GM18909 (cell line): ENCODE measurements around the gene SMIM28.
A peak's percentile ranks its signal among the peaks of the same experiment; 100 is the strongest.

ENCODE experiments used
- ATAC-seq: cut with Tn5 transposase; IDR thresholded peaks from one replicate; pipeline ENCODE4 v1.9.1; 2021; ENCODE audit warnings: mild to moderate bottlenecking; ENCODE audit not compliant: unreplicated experiment, poor library complexity

Gene SMIM28

DNA sequence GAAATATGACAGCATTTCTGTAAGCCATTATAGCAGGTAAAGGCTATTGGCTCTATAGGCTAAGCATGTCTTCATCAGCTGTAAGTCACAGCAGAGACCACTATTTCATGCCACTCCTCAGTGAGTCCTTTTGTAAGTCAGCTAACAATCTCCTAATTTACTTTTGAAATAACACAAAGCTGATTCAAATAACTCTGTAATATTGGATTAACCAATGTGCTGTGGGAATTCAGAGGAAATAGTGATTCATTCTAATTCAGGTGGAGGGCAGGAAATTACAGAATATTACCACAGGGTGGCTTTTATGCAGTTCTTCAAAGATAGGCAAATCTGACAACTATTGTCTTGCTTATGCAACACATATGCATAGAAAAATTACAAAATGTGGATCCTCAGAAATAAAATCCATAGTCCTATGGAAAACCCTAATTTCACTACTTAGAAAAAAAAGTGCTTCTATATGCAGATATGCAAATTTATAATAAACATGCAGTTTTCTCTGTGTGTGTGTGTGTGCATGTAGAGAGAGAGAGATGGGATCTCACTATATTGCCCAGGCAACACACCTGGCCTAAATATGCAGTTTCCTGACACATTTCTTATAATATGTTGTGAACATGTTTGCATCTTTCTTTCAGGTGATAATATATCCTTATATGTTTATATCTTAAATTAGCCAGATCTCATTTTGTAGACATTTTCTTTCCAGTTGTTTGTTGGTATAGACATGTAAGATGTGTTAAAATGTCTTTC, 4.8 kb upstream of the SMIM28 start:
- ATAC-seq: no peak

DNA sequence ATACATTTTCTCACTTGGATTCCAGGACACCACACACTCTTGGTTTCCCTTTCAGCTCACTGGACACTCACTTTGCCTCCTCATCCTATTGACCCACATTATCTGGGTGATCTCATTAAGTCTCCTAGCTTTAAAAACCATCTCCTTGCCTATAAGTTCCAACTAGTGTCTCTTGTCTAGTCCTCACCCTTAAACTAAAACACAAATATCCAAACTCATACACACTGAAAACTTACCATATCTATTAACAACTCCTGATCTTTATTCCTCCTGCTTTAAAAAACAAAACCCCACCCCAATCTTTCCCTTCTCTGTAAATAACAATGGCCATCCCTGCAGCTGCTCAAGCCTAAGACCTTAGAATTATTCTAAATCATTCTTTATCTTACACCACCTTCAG, 3.5 kb upstream of the SMIM28 start:
- ATAC-seq: no peak

DNA sequence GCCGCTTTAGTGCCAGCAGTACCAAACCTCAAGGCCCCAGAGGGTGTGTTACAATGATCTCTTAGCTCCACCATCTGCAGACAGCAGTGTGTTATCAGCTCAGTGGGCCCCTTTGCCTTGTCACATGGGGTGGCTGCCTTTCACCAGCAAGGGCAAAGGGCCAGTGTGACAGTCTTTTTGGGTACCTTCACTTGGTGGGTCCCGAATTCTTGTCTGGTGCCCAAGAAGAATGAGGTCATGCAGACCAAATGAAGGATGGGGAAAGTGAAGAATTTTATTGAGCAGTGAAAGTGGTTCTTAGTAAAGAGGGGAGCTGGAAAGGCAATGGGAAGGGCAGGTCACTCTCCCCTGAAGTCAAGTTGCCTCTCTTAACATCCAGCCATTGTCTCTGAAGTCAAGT, 2.9 kb upstream of the SMIM28 start:
- no peak for ATAC-seq

DNA sequence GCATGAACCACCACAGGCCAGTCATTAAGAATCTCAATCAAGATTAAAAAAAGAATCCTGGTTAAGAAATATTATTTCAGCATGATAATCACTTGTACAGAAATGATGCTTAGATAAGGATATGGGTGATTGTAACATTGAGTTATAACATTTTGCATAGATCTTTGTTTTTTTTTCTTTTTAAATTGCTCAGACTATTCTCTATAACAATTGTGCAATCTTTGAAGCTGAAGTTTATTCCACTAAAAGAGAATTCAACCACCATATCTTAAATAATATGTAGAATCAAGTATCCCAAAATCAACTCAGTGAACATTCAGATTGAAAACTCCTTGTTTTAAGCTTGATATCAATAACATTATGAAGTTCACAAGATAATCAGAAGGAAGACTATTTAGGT, 663 bp upstream of the SMIM28 start:
- ATAC-seq: no peak

DNA sequence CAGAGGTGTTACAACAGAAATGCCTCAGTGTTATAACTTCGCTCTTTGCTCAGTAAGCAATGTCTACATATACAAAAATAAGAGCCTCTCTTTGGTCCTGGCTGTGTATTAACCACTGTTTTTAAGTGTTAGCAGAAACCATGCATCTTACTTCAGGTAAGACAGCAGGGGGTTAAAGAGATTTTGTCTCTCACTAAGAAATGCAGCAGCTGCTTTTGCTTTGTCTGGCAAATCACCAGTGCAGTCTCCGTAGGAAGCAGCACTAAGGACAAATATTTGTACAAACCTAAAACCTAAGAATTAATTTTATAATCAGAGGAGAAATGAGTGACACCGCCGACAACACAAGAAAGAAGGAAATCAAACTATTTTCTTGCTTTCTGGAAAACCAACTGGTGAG, 758 bp downstream of the SMIM28 start:
- no peak for ATAC-seq

DNA sequence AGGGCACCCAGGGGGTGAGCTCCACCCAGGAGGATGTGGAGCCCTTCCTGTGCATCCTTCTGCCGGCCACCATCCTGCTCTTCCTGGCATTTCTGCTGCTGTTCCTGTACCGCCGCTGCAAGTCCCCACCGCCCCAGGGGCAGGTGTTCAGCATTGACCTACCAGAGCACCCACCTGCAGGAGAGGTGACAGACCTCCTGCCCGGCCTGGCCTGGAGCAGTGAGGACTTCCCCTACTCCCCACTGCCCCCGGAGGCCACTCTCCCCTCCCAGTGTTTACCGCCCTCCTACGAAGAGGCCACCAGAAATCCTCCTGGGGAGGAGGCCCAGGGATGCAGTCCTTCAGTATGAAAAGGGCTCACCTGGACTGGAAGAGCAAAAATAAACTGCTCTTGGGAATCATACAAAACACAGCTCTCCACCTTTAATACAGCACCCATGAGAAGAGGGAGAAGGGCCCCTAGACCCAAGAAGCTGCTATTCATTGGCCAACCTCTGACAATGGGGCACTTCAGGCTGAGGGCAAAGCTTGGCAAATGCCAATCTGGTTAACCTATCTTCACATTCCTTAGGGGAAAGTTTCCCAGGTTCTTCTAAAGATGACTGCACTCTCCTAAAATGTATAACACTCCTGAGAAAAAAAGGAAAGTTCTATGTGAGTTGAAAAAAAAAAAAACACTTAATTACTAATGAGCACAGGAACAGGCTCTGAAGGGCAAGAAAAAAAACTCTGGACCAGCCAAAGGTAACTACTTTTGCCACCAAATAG, 5.0 kb downstream of the SMIM28 start:
- ATAC-seq: no peak

DNA sequence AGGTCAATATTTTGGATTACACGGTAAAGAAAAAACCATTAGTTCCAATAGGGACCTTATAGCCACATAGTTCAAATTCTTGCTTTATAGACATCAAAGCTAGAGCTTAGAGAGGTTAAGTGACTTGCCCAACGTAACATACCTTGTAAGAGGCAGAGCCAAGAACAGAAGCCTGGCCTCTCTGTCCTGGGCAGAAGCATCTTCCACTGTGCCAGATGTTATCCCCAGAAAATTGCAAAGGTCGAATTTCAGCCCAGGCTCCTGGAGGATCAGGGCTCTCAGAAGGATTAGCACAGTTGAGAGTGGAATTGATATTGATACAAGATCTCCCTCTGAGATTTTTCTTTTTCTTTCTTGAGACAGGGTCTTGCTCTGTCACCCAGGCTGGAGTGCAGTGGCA, 6.1 kb downstream of the SMIM28 start:
- ATAC-seq: no peak

DNA sequence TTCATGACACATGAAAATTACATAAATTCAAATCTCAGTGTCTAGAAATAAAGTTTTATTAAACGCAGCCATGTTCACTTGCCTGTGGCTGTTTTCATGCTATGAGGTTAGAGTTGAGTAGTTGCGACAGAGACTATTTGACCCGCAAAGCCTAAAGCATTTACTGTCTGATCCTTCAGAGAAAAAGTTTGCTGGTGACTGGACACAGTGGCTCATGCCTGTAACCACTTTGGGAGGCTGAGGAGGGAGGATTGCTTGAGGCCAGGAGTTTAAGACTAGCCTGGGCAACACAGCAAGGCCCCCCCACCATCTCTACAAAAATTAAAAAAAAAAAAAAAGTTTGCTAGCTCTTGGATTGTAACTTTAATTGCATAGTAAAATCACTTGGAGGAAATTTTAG, 9.2 kb downstream of the SMIM28 start:
- no peak for ATAC-seq

DNA sequence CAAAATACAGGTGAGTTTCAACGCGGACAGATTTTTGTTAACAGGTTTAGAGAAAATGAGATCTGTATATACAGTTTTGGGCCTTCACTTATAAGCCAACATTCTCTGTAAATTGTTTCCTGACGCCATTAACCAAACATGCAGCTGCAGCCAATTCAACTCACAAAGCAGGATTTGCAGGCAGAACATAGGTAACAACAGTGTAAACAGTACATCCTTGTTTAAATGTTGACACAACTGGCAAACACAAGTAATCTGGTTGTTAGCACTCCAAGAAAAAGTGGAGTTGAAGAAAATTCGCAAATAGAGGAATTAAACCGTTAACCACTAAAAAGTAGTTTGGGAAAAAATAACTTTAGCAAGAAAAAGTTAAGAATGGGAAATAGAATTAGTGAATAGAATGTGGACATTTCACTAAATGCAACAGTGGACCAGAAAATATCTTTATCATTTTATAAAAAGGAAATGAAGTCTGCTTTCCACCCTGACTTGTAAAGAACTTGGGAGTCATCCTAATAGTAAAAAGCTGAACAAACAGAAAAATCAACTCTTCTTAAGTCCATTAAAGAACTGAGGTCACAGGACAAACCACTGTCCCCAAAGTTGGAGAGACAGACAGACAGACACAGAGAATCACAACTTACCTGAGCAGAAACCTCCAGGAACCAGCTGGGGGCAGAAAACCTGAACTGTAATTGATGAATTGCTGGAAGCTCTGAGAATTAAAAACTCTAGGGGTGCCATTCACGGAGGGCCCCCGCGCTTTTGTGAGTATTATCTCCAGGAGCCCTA, 10.1 kb downstream of the SMIM28 start:
- no peak for ATAC-seq

DNA sequence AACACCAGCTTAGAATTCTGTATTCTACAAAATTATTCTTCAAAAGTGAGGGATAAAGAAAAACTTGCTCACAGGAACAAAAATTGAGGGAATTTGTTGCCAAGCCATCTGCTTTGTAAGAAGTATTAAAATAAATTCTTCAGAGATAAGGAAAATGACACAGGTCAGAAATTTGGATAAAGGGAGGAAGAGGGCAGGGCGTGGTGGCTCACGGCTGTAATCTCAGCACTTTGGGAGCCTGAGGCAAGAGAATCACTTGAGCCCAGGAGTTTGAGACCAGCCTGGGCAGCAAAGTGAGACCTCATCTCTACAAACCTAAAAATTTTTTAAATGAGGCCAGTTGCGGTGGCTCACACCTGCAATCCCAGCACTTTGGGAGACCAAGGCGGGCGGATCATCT, 11.8 kb downstream of the SMIM28 start:
- no peak for ATAC-seq

DNA sequence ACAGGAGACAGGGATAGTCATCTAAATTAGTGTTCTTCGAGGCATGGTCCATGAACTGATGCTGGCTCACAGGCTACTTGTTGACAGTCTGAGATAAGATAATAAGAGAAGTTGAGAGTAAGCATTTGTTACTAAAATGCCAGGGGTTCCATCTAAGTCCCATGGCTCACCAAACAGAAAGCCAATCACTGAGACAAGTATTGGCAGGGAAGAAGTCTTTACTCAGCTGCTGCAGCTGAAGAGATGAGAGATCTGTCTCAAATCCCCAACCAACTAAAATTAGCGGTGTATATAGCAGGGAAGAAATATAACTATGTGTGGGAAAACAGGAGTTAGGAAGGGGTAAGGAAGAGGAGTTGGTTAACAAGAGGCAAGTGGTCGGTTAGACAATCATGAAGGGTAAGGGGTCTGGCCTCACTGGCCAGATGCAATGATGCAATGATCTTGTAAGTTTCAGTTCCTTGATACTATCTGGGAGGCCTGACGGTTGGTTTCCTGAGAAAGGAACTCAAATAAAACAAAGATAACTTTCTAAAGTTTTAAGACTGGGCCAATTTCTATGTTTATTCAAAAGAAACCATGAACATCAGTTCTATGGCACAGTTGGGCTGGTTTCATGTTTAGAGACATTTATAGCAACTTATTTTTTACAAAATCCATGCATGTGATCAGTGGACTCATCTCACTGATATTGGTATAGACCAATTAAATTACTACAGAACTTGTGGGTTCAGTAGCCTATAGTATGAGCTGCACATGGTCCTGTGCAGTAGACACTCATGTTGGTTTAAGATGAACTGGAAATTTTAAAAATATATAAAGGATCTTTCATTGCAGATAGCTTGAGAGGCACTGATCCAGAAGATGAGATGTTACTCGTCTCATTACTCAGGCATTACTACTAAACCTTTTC, 16.4 kb downstream of the SMIM28 start:
- no peak for ATAC-seq

DNA sequence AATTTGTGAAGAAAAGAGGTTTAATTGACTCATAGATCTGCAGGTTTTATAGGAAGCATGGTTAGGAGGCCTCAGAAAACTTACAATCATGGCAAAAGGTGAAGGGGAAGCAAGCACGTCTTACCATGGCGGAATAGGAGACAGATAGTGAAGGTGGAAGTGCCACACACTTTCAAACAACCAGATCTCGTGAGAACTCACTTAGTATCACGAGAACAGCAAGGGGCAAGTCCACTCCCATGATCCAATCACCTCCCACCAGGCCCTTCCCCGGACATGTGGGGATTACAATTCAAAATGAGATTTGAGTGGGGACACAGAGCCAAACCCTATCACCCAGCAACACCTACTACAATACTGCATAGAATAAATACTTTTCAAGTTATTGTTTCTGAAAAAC, 19.0 kb downstream of the SMIM28 start:
- no peak for ATAC-seq

DNA sequence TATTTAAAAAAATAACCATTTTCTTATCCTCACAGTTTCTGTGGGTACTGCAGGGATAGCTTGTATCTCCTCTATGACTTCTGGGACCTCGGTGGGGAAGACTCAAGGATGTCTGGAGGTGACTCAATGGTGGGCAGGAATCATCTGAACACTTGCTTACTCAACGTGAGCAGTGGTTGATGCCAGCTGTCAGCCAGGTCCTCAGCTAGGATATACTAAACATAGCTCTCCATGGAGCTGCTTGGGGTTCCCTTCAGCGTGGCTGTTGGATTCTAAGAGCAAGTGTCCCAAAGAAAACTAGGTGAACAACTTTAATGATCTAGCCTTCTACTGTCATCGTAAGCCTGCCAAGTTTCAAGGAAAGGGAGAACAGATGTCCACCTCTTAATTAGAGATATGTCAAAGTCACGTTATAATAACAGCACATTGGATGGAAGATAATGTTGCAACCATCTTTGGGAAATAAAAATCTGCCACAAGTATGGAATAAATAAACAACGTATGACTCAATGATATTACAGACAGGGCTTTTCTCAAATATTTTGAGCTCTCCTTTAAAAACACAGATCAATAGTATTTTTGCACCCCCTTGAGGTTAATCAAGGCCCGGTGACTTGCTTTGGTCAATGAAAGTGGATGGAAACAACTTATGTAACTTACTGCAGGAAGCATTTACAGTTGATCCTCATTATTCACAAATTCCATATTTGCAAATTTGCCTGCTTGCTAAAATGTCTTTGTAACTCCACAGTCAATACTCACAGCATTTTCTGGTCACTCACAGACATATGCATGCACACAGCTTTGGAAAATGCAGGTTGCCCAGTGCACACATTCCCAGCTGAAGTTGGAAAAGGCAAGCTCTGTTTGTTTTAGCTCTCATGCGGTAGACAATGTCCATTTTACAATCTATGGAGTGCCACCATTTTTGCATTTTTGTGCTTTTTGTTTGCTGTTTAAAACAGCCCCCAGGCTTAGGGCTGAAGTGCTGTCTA, 19.7 kb downstream of the SMIM28 start:
- ATAC-seq: no peak

DNA sequence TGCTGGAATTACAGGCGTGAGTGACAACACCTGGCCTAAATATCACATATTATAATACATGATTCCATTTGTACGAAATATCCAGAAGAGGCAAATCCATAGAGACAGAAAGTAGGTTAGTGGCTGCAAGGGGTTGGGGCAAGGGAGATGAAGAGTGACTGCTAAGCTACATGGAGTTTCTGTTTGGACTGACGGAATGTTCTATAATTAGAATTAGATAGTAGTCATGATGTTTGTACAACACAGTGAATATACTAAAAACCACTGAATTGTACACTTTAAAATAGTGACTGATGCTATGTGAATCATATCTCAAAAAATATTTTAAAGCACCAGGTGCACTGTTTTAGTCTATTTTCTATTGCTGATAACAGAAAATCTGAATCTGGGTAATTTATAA, 22.6 kb downstream of the SMIM28 start:
- ATAC-seq: no peak

DNA sequence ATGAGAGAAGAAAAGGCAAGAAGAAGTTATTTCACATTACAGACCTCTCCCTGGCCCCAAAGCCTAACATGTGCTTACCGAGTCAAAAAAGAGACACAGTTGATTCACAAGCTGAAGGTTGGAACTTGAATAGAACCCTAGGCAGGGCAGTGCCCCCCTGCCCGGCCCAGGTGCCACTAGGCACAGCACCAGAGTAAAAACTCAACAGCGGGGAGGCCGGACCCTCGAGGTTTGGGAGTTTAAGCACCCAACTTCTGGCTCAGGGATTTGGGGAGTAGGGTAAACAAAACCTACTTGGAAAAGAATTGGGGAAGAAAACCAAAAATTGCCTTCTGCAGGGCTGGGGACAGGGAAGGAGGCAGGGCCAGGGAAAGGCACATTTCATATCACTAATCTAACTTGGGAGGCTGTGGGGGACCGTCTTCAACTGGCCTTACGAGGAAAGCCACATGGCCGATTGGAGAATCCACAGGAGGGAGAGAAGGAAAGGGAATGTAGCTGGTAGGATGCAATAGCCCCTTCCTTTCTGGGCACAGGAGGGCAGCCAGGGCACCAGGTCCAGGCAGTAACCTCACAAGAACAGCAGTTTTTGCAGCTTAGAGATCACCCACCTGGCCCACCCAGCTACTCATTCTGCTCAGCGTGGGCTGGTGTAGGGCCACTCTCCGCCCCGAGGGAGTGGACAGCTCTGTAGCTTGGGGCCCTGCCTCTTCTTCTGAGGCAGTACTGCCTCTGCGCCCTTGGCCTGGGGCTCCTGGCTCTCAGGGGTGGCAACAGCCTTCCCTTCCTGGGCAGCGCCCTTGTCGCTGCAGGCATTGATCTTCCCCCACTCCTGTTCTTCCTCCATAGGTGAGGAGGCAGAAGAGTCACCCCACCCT, 24.5 kb downstream of the SMIM28 start:
- no peak for ATAC-seq

DNA sequence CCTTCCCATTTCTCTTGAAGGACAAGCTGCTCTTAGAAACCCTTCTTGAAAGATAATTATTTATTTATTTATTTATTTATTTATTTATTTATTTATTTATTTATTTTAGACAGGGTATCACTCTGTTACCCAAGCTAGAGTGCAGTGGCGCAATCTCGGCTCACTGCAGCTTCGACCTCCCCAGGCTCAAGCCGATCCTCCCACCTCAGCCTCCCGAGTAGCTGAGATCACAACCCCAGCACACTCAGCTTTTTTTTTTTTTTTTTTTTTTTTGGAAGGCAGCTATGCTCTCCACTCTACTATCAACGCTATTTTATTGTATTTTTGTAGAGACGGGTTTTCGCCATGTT, 25.1 kb downstream of the SMIM28 start:
- ATAC-seq: no peak

DNA sequence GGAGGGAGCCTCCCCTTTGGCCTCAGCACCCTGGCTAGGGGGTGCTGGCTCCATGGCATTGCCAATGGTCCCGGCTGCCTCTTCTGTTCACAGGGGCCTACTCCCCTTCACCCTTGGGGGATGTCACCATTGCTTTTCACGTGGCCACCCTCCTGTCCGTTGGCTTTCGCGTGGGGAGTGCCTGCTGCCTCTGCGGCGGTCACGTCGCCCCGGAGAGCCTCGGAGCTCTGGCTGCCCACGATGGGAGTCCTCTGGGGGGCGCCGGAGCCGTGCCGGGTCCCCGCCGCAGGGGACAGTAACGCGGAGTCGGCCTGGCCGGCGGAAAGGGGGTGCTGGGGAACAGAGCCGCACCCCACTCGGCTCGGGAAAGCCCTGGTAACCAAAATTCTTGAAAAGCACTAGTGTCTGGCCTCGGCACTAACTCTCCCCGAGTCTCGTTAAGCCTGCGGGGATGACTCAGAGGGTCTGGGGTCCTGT, 25.7 kb downstream of the SMIM28 start:
- ATAC-seq: peak; percentile 22
